ENCODE measurements around the gene PSME3IP1.

DNA sequence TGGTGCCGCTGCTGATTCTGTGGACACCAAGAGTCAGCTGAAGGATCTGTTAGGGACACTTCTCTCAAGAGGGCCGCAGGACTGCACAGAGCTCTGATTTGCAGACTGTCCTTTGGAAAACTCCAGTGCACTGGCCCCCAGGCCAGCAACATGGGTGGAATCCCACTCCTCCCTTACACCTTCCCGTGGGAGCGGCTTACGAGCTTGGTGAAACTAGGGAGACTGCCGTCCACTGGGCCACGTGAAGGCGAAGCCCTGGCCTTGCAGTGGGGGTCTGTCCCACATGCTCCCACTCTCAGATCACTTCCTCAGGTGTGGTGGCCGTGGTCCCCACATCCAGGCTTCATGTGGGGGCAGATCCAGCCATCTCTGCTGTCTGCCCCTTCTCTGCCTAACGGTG lies 36.4 kb downstream of the PSME3IP1 start:
- TF ChIP-seq GATA2 (CRISPR knock-in tag; IDR thresholded peaks at IDR 0.05) (no peak), YY1 (IDR thresholded peaks at IDR 0.05; ENCODE audit: low read depth) (no peak), EP300 (IDR thresholded peaks at IDR 0.05; ENCODE audit: borderline replicate concordance in 1 of 2, low read depth in 1 of 2, low read length in 1 of 2) (no peak), SIN3A (IDR thresholded peaks at IDR 0.05; ENCODE audit: borderline replicate concordance, low read depth, low read length) (no peak), TEAD4 (IDR thresholded peaks at IDR 0.05; ENCODE audit: borderline replicate concordance, insufficient read depth) (no peak)
- TF ChIP-seq, protein P1, sequence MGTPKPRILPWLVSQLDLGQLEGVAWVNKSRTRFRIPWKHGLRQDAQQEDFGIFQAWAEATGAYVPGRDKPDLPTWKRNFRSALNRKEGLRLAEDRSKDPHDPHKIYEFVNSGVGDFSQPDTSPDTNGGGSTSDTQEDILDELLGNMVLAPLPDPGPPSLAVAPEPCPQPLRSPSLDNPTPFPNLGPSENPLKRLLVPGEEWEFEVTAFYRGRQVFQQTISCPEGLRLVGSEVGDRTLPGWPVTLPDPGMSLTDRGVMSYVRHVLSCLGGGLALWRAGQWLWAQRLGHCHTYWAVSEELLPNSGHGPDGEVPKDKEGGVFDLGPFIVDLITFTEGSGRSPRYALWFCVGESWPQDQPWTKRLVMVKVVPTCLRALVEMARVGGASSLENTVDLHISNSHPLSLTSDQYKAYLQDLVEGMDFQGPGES (IDR thresholded peaks at IDR 0.05; ENCODE audit: low read depth, low read length), result no peak
- TF ChIP-seq, protein P2, sequence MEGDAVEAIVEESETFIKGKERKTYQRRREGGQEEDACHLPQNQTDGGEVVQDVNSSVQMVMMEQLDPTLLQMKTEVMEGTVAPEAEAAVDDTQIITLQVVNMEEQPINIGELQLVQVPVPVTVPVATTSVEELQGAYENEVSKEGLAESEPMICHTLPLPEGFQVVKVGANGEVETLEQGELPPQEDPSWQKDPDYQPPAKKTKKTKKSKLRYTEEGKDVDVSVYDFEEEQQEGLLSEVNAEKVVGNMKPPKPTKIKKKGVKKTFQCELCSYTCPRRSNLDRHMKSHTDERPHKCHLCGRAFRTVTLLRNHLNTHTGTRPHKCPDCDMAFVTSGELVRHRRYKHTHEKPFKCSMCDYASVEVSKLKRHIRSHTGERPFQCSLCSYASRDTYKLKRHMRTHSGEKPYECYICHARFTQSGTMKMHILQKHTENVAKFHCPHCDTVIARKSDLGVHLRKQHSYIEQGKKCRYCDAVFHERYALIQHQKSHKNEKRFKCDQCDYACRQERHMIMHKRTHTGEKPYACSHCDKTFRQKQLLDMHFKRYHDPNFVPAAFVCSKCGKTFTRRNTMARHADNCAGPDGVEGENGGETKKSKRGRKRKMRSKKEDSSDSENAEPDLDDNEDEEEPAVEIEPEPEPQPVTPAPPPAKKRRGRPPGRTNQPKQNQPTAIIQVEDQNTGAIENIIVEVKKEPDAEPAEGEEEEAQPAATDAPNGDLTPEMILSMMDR (IDR thresholded peaks at IDR 0.05), result no peak
